ENCODE results near the gene ESYT2.
A peak's percentile ranks its signal among the peaks of the same experiment; 100 is the strongest.

ESYT2 gene

DNA sequence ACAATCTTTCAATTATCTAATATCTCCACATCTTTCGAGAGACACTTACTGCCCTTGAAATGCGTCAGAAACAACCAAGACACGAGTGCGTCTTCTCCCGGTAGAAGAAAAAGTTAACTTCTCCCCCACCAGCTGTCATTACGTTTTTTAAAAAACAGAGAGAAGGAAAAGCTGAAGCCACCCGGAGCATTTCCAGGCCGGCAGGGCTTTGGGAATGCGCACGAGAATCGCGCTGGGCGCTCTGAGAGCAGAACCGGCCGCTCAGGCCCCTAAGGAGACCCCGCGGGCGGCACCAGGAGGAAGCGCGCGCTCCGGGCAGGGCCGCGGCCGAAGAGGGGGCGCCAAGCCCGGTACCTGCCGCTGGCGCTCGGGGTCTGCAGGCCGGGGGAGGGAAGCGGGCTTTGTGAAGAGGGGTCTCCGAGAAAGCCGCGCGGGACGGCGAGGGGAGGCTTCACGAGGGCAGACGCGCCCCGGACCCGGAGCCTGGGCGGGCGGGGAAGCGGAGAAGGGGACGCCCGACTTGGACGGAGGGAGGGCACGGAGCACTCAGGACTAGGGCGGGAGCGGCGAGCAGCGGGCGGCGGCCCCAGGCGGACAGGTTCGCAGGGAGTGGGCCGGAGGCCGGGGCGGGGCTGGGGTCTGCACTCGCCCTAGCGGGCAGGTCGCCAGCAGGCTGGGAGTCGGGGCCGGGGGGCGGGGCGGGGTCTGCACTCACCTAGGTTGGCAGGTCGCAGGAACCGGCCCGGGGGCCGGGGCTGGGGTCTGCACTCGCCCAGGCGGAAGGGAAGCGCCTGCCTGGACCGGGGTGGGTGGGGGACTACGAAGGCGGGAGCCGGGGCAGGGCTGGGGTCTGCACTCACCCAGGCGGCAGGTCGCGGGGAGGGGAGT, 932 bp downstream of the ESYT2 start (continued):
- no peak; the same call in 1 of the 2 replicates for TF ChIP-seq KLF8 (tag by site-specific recombination; IDR thresholded peaks at IDR 0.05)

DNA sequence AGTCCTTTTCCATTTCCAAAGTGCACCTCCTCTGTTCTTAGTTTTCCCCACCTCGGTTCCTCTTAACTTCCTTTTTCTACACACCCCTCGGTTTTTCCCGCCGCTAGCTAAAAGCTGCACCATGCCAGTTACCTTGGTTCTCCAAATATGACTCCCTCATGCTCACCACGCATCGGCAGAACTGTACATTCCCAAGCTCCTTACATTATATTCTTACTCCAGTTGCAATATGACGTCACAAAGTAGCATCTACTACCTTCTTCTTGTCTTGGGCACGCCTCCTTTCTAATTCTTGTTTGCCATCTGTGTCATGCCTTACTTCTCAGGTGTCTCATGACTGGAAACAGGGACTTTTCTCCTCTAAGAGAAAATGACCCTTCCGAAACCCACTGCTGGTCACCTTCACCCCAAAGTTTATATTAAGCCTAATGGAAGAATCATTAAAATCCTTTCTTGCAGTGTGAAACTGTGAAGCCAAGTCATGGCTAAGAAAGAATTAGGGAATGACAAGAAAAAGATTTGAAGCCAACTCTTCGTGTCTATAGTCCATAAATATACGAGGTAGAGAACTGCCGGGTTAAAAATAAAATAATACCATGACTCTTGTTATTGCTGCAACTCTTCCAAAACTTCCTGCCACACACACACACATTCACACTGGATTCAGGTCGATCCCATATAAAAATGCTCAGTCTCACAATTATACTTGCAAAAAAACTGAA, 1.7 kb downstream of the ESYT2 start:
- no peaks in the 10 kb centered on the region for H3K4me1 ChIP-seq (ENCODE audit: control insufficient read depth, insufficient read depth, low read length)
- ChIA-PET POLR2A (interaction anchor here (1.1 kb wide), 1 partner anchor 36 kb away, joined by 3 read pairs; no protein-coding TSS in a partner anchor), CTCF (interaction anchor here (0.7 kb wide), 1 partner anchor 150 kb away, joined by 3 read pairs; no protein-coding TSS in a partner anchor)
- H3K27ac ChIP-seq (ENCODE audit: extremely low read depth, low read depth, low read length): no peak overlapping the region
- TF ChIP-seq, protein P1, sequence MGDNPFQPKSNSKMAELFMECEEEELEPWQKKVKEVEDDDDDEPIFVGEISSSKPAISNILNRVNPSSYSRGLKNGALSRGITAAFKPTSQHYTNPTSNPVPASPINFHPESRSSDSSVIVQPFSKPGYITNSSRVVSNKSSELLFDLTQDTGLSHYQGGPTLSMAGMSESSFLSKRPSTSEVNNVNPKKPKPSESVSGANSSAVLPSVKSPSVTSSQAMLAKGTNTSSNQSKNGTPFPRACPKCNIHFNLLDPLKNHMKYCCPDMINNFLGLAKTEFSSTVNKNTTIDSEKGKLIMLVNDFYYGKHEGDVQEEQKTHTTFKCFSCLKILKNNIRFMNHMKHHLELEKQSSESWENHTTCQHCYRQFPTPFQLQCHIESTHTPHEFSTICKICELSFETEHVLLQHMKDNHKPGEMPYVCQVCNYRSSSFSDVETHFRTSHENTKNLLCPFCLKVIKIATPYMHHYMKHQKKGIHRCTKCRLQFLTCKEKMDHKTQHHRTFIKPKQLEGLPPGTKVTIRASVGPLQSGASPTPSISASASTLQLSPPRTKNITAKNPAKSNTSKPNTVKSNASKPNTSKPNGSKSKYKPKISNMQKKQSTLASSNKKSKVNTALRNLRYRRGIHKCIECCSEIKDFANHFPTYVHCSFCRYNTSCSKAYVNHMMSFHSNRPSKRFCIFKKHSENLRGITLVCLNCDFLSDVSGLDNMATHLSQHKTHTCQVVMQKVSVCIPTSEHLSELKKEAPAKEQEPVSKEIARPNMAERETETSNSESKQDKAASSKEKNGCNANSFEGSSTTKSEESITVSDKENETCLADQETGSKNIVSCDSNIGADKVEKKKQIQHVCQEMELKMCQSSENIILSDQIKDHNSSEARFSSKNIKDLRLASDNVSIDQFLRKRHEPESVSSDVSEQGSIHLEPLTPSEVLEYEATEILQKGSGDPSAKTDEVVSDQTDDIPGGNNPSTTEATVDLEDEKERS (tag by site-specific recombination; IDR thresholded peaks at IDR 0.05): no peak
- TF ChIP-seq ZNF843 (tag by site-specific recombination; IDR thresholded peaks at IDR 0.05): no peak
- no peak for TF ChIP-seq ZNF792 (tag by site-specific recombination; IDR thresholded peaks at IDR 0.05)
- TF ChIP-seq, protein P2, sequence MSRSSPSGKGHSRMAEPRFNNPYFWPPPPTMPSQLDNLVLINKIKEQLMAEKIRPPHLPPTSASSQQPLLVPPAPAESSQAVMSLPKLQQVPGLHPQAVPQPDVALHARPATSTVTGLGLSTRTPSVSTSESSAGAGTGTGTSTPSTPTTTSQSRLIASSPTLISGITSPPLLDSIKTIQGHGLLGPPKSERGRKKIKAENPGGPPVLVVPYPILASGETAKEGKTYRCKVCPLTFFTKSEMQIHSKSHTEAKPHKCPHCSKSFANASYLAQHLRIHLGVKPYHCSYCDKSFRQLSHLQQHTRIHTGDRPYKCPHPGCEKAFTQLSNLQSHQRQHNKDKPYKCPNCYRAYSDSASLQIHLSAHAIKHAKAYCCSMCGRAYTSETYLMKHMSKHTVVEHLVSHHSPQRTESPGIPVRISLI (tag by site-specific recombination; IDR thresholded peaks at IDR 0.05): no peak
- TF ChIP-seq ZXDB (tag by site-specific recombination; IDR thresholded peaks at IDR 0.05): no peak
- peak; percentile 81 for TF ChIP-seq ZNF629 (tag by site-specific recombination; IDR thresholded peaks at IDR 0.05)
- TF ChIP-seq, protein P3, sequence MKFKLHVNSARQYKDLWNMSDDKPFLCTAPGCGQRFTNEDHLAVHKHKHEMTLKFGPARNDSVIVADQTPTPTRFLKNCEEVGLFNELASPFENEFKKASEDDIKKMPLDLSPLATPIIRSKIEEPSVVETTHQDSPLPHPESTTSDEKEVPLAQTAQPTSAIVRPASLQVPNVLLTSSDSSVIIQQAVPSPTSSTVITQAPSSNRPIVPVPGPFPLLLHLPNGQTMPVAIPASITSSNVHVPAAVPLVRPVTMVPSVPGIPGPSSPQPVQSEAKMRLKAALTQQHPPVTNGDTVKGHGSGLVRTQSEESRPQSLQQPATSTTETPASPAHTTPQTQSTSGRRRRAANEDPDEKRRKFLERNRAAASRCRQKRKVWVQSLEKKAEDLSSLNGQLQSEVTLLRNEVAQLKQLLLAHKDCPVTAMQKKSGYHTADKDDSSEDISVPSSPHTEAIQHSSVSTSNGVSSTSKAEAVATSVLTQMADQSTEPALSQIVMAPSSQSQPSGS (tag by site-specific recombination; IDR thresholded peaks at IDR 0.05; ENCODE audit: low read depth): peak; percentile 90
- TF ChIP-seq ZNF510 (tag by site-specific recombination; IDR thresholded peaks at IDR 0.05; ENCODE audit: insufficient replicate concordance): no peak
- peak; percentile 51; the same call in 1 of the 2 replicates for TF ChIP-seq ZBTB21 (tag by site-specific recombination; IDR thresholded peaks at IDR 0.05)
- TF ChIP-seq, protein P4, sequence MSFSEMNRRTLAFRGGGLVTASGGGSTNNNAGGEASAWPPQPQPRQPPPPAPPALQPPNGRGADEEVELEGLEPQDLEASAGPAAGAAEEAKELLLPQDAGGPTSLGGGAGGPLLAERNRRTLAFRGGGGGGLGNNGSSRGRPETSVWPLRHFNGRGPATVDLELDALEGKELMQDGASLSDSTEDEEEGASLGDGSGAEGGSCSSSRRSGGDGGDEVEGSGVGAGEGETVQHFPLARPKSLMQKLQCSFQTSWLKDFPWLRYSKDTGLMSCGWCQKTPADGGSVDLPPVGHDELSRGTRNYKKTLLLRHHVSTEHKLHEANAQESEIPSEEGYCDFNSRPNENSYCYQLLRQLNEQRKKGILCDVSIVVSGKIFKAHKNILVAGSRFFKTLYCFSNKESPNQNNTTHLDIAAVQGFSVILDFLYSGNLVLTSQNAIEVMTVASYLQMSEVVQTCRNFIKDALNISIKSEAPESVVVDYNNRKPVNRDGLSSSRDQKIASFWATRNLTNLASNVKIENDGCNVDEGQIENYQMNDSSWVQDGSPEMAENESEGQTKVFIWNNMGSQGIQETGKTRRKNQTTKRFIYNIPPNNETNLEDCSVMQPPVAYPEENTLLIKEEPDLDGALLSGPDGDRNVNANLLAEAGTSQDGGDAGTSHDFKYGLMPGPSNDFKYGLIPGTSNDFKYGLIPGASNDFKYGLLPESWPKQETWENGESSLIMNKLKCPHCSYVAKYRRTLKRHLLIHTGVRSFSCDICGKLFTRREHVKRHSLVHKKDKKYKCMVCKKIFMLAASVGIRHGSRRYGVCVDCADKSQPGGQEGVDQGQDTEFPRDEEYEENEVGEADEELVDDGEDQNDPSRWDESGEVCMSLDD (tag by site-specific recombination; IDR thresholded peaks at IDR 0.05): no peak
- TF ChIP-seq, protein P5, sequence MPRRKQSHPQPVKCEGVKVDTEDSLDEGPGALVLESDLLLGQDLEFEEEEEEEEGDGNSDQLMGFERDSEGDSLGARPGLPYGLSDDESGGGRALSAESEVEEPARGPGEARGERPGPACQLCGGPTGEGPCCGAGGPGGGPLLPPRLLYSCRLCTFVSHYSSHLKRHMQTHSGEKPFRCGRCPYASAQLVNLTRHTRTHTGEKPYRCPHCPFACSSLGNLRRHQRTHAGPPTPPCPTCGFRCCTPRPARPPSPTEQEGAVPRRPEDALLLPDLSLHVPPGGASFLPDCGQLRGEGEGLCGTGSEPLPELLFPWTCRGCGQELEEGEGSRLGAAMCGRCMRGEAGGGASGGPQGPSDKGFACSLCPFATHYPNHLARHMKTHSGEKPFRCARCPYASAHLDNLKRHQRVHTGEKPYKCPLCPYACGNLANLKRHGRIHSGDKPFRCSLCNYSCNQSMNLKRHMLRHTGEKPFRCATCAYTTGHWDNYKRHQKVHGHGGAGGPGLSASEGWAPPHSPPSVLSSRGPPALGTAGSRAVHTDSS (tag by site-specific recombination; IDR thresholded peaks at IDR 0.05): no peak
- TF ChIP-seq, protein P6, sequence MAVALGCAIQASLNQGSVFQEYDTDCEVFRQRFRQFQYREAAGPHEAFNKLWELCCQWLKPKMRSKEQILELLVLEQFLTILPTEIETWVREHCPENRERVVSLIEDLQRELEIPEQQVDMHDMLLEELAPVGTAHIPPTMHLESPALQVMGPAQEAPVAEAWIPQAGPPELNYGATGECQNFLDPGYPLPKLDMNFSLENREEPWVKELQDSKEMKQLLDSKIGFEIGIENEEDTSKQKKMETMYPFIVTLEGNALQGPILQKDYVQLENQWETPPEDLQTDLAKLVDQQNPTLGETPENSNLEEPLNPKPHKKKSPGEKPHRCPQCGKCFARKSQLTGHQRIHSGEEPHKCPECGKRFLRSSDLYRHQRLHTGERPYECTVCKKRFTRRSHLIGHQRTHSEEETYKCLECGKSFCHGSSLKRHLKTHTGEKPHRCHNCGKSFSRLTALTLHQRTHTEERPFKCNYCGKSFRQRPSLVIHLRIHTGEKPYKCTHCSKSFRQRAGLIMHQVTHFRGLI (tag by site-specific recombination; IDR thresholded peaks at IDR 0.05): no peak
- TF ChIP-seq SETDB1 (IDR thresholded peaks at IDR 0.05; ENCODE audit: insufficient read length, low read length): no peak
- TF ChIP-seq KLF9 (tag by site-specific recombination; IDR thresholded peaks at IDR 0.05; ENCODE audit: low read depth): 0 out of 2 replicates have a peak, but pooled peaks have one; percentile 30
- TF ChIP-seq, protein P7, sequence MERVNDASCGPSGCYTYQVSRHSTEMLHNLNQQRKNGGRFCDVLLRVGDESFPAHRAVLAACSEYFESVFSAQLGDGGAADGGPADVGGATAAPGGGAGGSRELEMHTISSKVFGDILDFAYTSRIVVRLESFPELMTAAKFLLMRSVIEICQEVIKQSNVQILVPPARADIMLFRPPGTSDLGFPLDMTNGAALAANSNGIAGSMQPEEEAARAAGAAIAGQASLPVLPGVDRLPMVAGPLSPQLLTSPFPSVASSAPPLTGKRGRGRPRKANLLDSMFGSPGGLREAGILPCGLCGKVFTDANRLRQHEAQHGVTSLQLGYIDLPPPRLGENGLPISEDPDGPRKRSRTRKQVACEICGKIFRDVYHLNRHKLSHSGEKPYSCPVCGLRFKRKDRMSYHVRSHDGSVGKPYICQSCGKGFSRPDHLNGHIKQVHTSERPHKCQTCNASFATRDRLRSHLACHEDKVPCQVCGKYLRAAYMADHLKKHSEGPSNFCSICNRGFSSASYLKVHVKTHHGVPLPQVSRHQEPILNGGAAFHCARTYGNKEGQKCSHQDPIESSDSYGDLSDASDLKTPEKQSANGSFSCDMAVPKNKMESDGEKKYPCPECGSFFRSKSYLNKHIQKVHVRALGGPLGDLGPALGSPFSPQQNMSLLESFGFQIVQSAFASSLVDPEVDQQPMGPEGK (tag by site-specific recombination; IDR thresholded peaks at IDR 0.05): no peak
- H3K36me3 ChIP-seq (ENCODE audit: control insufficient read depth in 2 of 2, insufficient read depth in 1 of 2, low read length in 2 of 2): no peaks in the 10 kb centered on the region
- H3K4me3 ChIP-seq (ENCODE audit: low read depth, low read length): peak overlapping the region; percentile 87
- H3K9me3 ChIP-seq (ENCODE audit: control insufficient read depth, insufficient read depth, low read depth, low read length): no peaks in the 10 kb centered on the region
